ENCODE measurements around the gene CNTRL.
A peak's percentile ranks its signal among the peaks of the same experiment; 100 is the strongest.
"Not testable (repeated sequence)": the region's sequence is repeated elsewhere in the genome, so short reads cannot be mapped to it uniquely, and the experiment has no call there.

The CNTRL gene

GRCh38 chr9:121074370-121075250 lies at the start of gene CNTRL:
TSS of gene CNTRL (plus strand) at chr9:121074955. CDS start at chr9:121088327, 13,372 bp downstream.
- DNase-seq = peak; percentile 92

GRCh38 chr9:121026260-121026691 lies 48.5 kb upstream of the CNTRL start:
- DNase-seq = no peak

GRCh38 chr9:121026768-121027167 lies 48.0 kb upstream of the CNTRL start:
- DNase-seq = no peak

- DNase-seq = not testable (repeated sequence)
Observed at GRCh38 chr9:121028285-121028684, 46.5 kb upstream of the CNTRL start.

GRCh38 chr9:121029469-121029868 lies 45.3 kb upstream of the CNTRL start:
- DNase-seq = no peak

- DNase-seq = no peak
Observed at GRCh38 chr9:121034529-121034928, 40.2 kb upstream of the CNTRL start.

GRCh38 chr9:121035717-121036116 lies 39.0 kb upstream of the CNTRL start:
- DNase-seq = not testable (repeated sequence)

- no peak for DNase-seq
Observed at GRCh38 chr9:121038362-121038761, 36.4 kb upstream of the CNTRL start.

GRCh38 chr9:121038804-121039203 lies 36.0 kb upstream of the CNTRL start:
- DNase-seq = no peak

GRCh38 chr9:121048175-121048574 lies 26.6 kb upstream of the CNTRL start:
- DNase-seq = no peak

- DNase-seq = no peak
Observed at GRCh38 chr9:121048618-121049017, 26.1 kb upstream of the CNTRL start.

- DNase-seq = no peak
Observed at GRCh38 chr9:121050128-121050988, 24.4 kb upstream of the CNTRL start, which contains the start of gene C5. TSS of gene C5 (minus strand) at chr9:121050275. CDS start at chr9:121050246, 29 bp downstream.

GRCh38 chr9:121053544-121053943 lies 21.2 kb upstream of the CNTRL start:
- DNase-seq = no peak

- no peak for DNase-seq
Observed at GRCh38 chr9:121055642-121056143, 19.1 kb upstream of the CNTRL start.

GRCh38 chr9:121057821-121058220 lies 16.9 kb upstream of the CNTRL start:
- no peak for DNase-seq

- no peak for DNase-seq
Observed at GRCh38 chr9:121059513-121059912, 15.2 kb upstream of the CNTRL start.

GRCh38 chr9:121059998-121060636 lies 14.6 kb upstream of the CNTRL start:
- DNase-seq = no peak

- DNase-seq = no peak
Observed at GRCh38 chr9:121066850-121067249, 7.9 kb upstream of the CNTRL start.

- no peak for DNase-seq
Observed at GRCh38 chr9:121067640-121068039, 7.1 kb upstream of the CNTRL start.

- DNase-seq = no peak
Observed at GRCh38 chr9:121069396-121069795, 5.4 kb upstream of the CNTRL start.

GRCh38 chr9:121071370-121071755 lies 3.4 kb upstream of the CNTRL start:
- DNase-seq = no peak

- no peak for DNase-seq
Observed at GRCh38 chr9:121071756-121072421, 2.9 kb upstream of the CNTRL start.

Data from stimulated activated CD4-positive, alpha-beta T cell treated with anti-CD3 and anti-CD28 coated beads, Interleukin-4, amount 100 ng/mL, for 1 hour (primary cell).